IMR-90 (cell line): ENCODE measurements around the gene SPTLC1. TPM values are rescaled to one million over a fixed set of nuclear protein-coding genes. Genes with fewer than 3 reads are reported as not detected.

ENCODE experiments used
- ATAC-seq: fragments of 200-7000 bp; cut with Tn5 transposase; 2 replicates; pipeline ENCODE4 v1.9.1; 2020; ENCODE audit warnings: low read depth, mild to moderate bottlenecking, moderate library complexity
- BruUV-seq: library from RNA; stranded (reverse); fragments of 400-500 nt; replicated peaks from 2 replicates; lab custom pipeline; 2021; lab: Mats Ljungman, UMichigan
- CTCF ChIA-PET: fragments of 300-600 bp; formaldehyde crosslinking; extraction: SDS; loops from one replicate; lab custom pipeline; 2021; ENCODE audit warnings: antibody characterized with exemption; lab: Yijun Ruan, JAX
- POLR2A ChIA-PET: fragments of 300-600 bp; sonication (Branson Sonifier 250); formaldehyde crosslinking; loops from one replicate; lab custom pipeline; 2022; ENCODE audit warnings: antibody characterized with exemption; ENCODE audit not compliant: unreplicated experiment; lab: Charles Lee
- DNase-seq: peaks from one replicate; pipeline ENCODE4 v3.0.0; 2013
- H2AFZ ChIP-seq: replicated peaks from 2 replicates; pipeline ENCODE3; 2013; ENCODE audit warnings: low read length, mild to moderate bottlenecking; ENCODE audit not compliant: poor library complexity
- H2AK5ac ChIP-seq: 2 replicates; pipeline ENCODE4 v1.6.1; 2013; ENCODE audit warnings: low read depth, low read length, inconsistent platforms
- H2AK9ac ChIP-seq: replicated peaks from 2 replicates; pipeline ENCODE3; 2013; ENCODE audit warnings: mild to moderate bottlenecking, low read depth, low read length, moderate library complexity; ENCODE audit not compliant: poor library complexity
- H2BK120ac ChIP-seq: 2 replicates; pipeline ENCODE4 v1.6.1; 2013; ENCODE audit warnings: low read depth, low read length, inconsistent platforms
- H2BK15ac ChIP-seq: 3 replicates; pipeline ENCODE4 v1.6.1; 2013; ENCODE audit warnings: low read depth, low read length, inconsistent platforms
- H2BK20ac ChIP-seq: 2 replicates; pipeline ENCODE4 v1.6.1; 2013; ENCODE audit warnings: low read depth, mild to moderate bottlenecking, inconsistent platforms, low read length, moderate library complexity
- H2BK5ac ChIP-seq: 2 replicates; pipeline ENCODE4 v1.6.1; 2013; ENCODE audit warnings: mild to moderate bottlenecking, low read depth, low read length, inconsistent platforms; ENCODE audit not compliant: poor library complexity, severe bottlenecking
- H3K14ac ChIP-seq: replicated peaks from 2 replicates; pipeline ENCODE4 v1.6.1; 2013; ENCODE audit warnings: low read depth, low read length, inconsistent platforms
- H3K18ac ChIP-seq: 2 replicates; pipeline ENCODE4 v1.6.1; 2013; ENCODE audit warnings: low read depth, low read length, control low read depth
- H3K23ac ChIP-seq: 2 replicates; pipeline ENCODE4 v1.6.1; 2013; ENCODE audit warnings: low read depth, low read length, inconsistent platforms
- H3K27ac ChIP-seq: 2 replicates; pipeline ENCODE4 v1.5.1; 2013; ENCODE audit warnings: mild to moderate bottlenecking, control low read depth, low read length; ENCODE audit not compliant: insufficient read depth
- H3K27me3 ChIP-seq: 2 replicates; pipeline ENCODE4 v1.6.1; 2013; ENCODE audit warnings: low read length; ENCODE audit not compliant: control insufficient read depth, insufficient read depth
- H3K36me3 ChIP-seq: 2 replicates; pipeline ENCODE4 v1.6.1; 2013; ENCODE audit warnings: low read length, mixed read lengths; ENCODE audit not compliant: control insufficient read depth, insufficient read depth
- H3K4ac ChIP-seq: 2 replicates; pipeline ENCODE4 v1.6.1; 2013; ENCODE audit warnings: low read depth, low read length, inconsistent platforms
- H3K4me1 ChIP-seq: 2 replicates; pipeline ENCODE4 v1.6.1; 2013; ENCODE audit warnings: low read length, mixed read lengths; ENCODE audit not compliant: control insufficient read depth, insufficient read depth
- H3K4me2 ChIP-seq: 2 replicates; pipeline ENCODE4 v1.6.1; 2013; ENCODE audit warnings: low read depth, mild to moderate bottlenecking, control low read depth, low read length, moderate library complexity
- H3K4me3 ChIP-seq: 2 replicates; pipeline ENCODE4 v1.5.1; 2013; ENCODE audit warnings: low read depth, mild to moderate bottlenecking, control low read depth, low read length, moderate library complexity; ENCODE audit not compliant: insufficient read depth
- H3K56ac ChIP-seq: 2 replicates; pipeline ENCODE4 v1.6.1; 2013; ENCODE audit warnings: low read length, inconsistent platforms; ENCODE audit not compliant: insufficient read depth; ENCODE audit errors: extremely low read depth
- H3K79me1 ChIP-seq, 2 experiments: 2 replicates each; pipeline ENCODE4 v1.6.1; 2013; ENCODE audit warnings: low read length in 2 of 2, inconsistent platforms in 1 of 2, low read depth in 1 of 2
- H3K9ac ChIP-seq: 2 replicates; pipeline ENCODE4 v1.6.1; 2013; ENCODE audit warnings: low read depth, low read length, control low read depth
- H3K9me1 ChIP-seq: 2 replicates; pipeline ENCODE4 v1.6.1; 2013; ENCODE audit warnings: low read length, inconsistent platforms; ENCODE audit not compliant: insufficient read depth
- H3K9me3 ChIP-seq: 2 replicates; pipeline ENCODE4 v1.6.1; 2013; ENCODE audit warnings: low read length; ENCODE audit not compliant: control insufficient read depth, insufficient read depth
- H4K20me1 ChIP-seq: 2 replicates; pipeline ENCODE4 v1.6.1; 2013; ENCODE audit warnings: low read length, inconsistent platforms; ENCODE audit not compliant: insufficient read depth
- H4K5ac ChIP-seq: 2 replicates; pipeline ENCODE4 v1.6.1; 2013; ENCODE audit warnings: mild to moderate bottlenecking, low read depth, low read length, control low read depth
- H4K8ac ChIP-seq, 2 experiments: 2 replicates each; pipeline ENCODE4 v1.6.1; 2013; ENCODE audit warnings: low read depth in 2 of 2, low read length in 2 of 2, control low read depth in 1 of 2, inconsistent platforms in 1 of 2
- H4K91ac ChIP-seq: 2 replicates; pipeline ENCODE4 v1.6.1; 2013; ENCODE audit warnings: low read depth, low read length, inconsistent platforms; ENCODE audit not compliant: insufficient read depth
- CEBPB ChIP-seq: IDR thresholded peaks from 2 replicates; pipeline ENCODE4 v1.6.1; 2012; ENCODE audit warnings: low read depth, low read length, improper control_type of control experiment
- CHD1 ChIP-seq: IDR thresholded peaks from 2 replicates; pipeline ENCODE4 v1.6.1; 2012; ENCODE audit warnings: low read depth, low read length, improper control_type of control experiment
- CTCF ChIP-seq: conservative IDR thresholded peaks from 2 replicates; pipeline ENCODE4 v1.5.1; 2012; ENCODE audit warnings: mild to moderate bottlenecking, low read depth, low read length, improper control_type of control experiment
- FOS ChIP-seq: fragments of 150-350 bp; IDR thresholded peaks from 2 replicates; pipeline ENCODE4 v1.6.1; 2016; ENCODE audit warnings: low read depth, low read length
- MAZ ChIP-seq: IDR thresholded peaks from 2 replicates; pipeline ENCODE4 v1.6.1; 2012; ENCODE audit warnings: low read depth, mild to moderate bottlenecking, low read length, improper control_type of control experiment, moderate library complexity, borderline replicate concordance
- NFE2L2 ChIP-seq: fragments of 150-350 bp; IDR thresholded peaks from 2 replicates; pipeline ENCODE4 v1.6.1; 2016; ENCODE audit warnings: low read depth, mild to moderate bottlenecking, low read length
- POLR2A ChIP-seq: IDR thresholded peaks from 2 replicates; pipeline ENCODE4 v1.6.1; 2012; ENCODE audit warnings: mild to moderate bottlenecking, low read depth, low read length
- RAD21 ChIP-seq: IDR thresholded peaks from 2 replicates; pipeline ENCODE4 v1.6.1; 2012; ENCODE audit warnings: low read length, improper control_type of control experiment
- RCOR1 ChIP-seq: IDR thresholded peaks from 2 replicates; pipeline ENCODE4 v1.6.1; 2012; ENCODE audit warnings: mild to moderate bottlenecking, low read length, improper control_type of control experiment; ENCODE audit not compliant: insufficient replicate concordance
- SMC3 ChIP-seq: fragments of 150-350 bp; IDR thresholded peaks from 2 replicates; pipeline ENCODE4 v1.6.1; 2016; ENCODE audit warnings: low read depth, mild to moderate bottlenecking, antibody characterized with exemption, low read length, moderate library complexity
- WGBS, 2 experiments: methylation state at CpG; one replicate each; pipeline versions ENCODE4 v1.1.5 to v1.1.7; 2013; ENCODE audit warnings: missing lambda C conversion rate in 2 of 2; ENCODE audit not compliant: insufficient read length in 1 of 2; ENCODE audit errors: extremely low coverage in 2 of 2; 5-methylcytosine and 5-hydroxymethylcytosine counted together
- dilution Hi-C: fragments of 300-500 bp; cut with HindIII; formaldehyde crosslinking; loops from one replicate; pipeline ENCODE4 v1.14.3; 2018; ENCODE audit warnings: low sequenced_read_pairs; ENCODE audit not compliant: unreplicated experiment
- in situ Hi-C: fragments of 300-500 bp; cut with MboI; formaldehyde crosslinking; loops from 3 replicates; pipeline ENCODE4 v1.14.3; 2019; ENCODE audit warnings: low sequenced_read_pairs, inconsistent platforms, mixed read lengths
- intact Hi-C: fragments of 100-400 bp; cut with micrococcal nuclease; formaldehyde crosslinking; loops from 2 replicates; pipeline ENCODE4 v1.10.0; 2022
- polyA plus RNA-seq, 3 experiments: library from polyadenylated mRNA; depleted of rRNA; stranded (reverse); fragments of >200 nt; gene quantifications; 2 replicates each; pipeline ENCODE4 v1.2.3, GENCODE V29; 2012; ENCODE audit warnings: low replicate concordance in 1 of 3
- total RNA-seq: library from RNA; depleted of rRNA; stranded (reverse); fragments of >200 nt; gene quantifications from 2 replicates; pipeline ENCODE4 v1.2.3, GENCODE V29; 2012

Gene SPTLC1
- total and polyA plus RNA-seq, 2 of the 4 experiments (the other 2 are of a cell fraction): 65.7 to 92.7 TPM

- POLR2A ChIA-PET: no interaction called here
- peak overlapping the region; percentile 20; the same call in 1 of the 2 replicates for H3K18ac ChIP-seq
- peak overlapping the region; percentile 91 for H4K91ac ChIP-seq
- no peak overlapping the region for H2AK9ac ChIP-seq
- no peak for TF ChIP-seq SMC3
- TF ChIP-seq CHD1: no peak
- no peak for TF ChIP-seq POLR2A
- no peak for TF ChIP-seq RCOR1
- no peak; the same call in 1 of the 2 replicates for TF ChIP-seq RAD21
- TF ChIP-seq FOS: peak; percentile 61
- TF ChIP-seq NFE2L2: no peak
- 0 out of 2 replicates have a peak, but pooled peaks have one; percentile 19 for TF ChIP-seq CEBPB
- TF ChIP-seq CTCF: no peak
- TF ChIP-seq MAZ: peak; percentile 49; the same call in 1 of the 2 replicates
- peak overlapping the region; percentile 96; the same call in 2 of the 3 replicates for H2BK15ac ChIP-seq
- intact Hi-C loops (loop anchor here (2.0 kb wide), 1 partner anchor 330 kb away; no protein-coding TSS in a partner anchor), dilution Hi-C loops (no loop called here), in situ Hi-C loops (no loop called here)
- peaks cover 17 to 45% of the 10 kb centered on the region in 2 experiments for H3K79me1 ChIP-seq
- peaks cover 4% of the 10 kb centered on the region for H4K20me1 ChIP-seq
- peaks cover 8% of the 10 kb centered on the region for H3K4me1 ChIP-seq
- DNase-seq (peak; percentile 87), ATAC-seq (peak; percentile 98)
- peaks cover 14% of the 10 kb centered on the region for H3K36me3 ChIP-seq
- H3K4me3 ChIP-seq: no peak overlapping the region
- H3K9me3 ChIP-seq: no peaks in the 10 kb centered on the region; the same call in 1 of the 2 replicates
- 0 out of 2 replicates have a peak overlapping the region, but pooled peaks have one; percentile 28 for H3K4me2 ChIP-seq
- CTCF ChIA-PET: interaction anchor here (1.1 kb wide), 1 partner anchor 67 kb away, joined by 4 read pairs; no protein-coding TSS in a partner anchor
- peak overlapping the region; percentile 42 to 87; a peak in 2 of 4 replicates for H4K8ac ChIP-seq
- no peak overlapping the region for H3K9ac ChIP-seq
- no peaks in the 10 kb centered on the region for H3K27me3 ChIP-seq
- 86% methylated on average over 1 of the region's 5 CpGs; no CpG with 5 or more reads in 1 of the 2 experiments for WGBS, 2 experiments
- no peak overlapping the region for H2AFZ ChIP-seq
- no TSS peak for BruUV-seq
- peak overlapping the region; percentile 97 for H2AK5ac ChIP-seq
- H2BK120ac ChIP-seq: peak overlapping the region; percentile 91
- peak overlapping the region; percentile 14; the same call in 1 of the 2 replicates for H4K5ac ChIP-seq
- peak overlapping the region; percentile 20; the same call in 1 of the 2 replicates for H3K27ac ChIP-seq
- peak overlapping the region; percentile 85; the same call in 1 of the 2 replicates for H3K14ac ChIP-seq
- peak overlapping the region; percentile 69 for H2BK5ac ChIP-seq
- peak overlapping the region; percentile 62; the same call in 1 of the 2 replicates for H3K23ac ChIP-seq
- H2BK20ac ChIP-seq: peak overlapping the region; percentile 90
- H3K56ac ChIP-seq: no peak overlapping the region; the same call in 1 of the 2 replicates
- peak overlapping the region; percentile 94 for H3K4ac ChIP-seq
- peaks cover 6% of the 10 kb centered on the region for H3K9me1 ChIP-seq
Observed at GRCh38 chr9:92100237-92100911, 14.8 kb downstream of the SPTLC1 start.
